HG02642 (cell line): ENCODE measurements around the gene ANKHD1.

Source experiments
- ATAC-seq: cut with Tn5 transposase; IDR thresholded peaks from one replicate; pipeline ENCODE4 v1.9.1; 2021; ENCODE audit warnings: mild to moderate bottlenecking; ENCODE audit not compliant: unreplicated experiment, poor library complexity

ANKHD1 gene

GRCh38 chr5:140588311-140589070 lies 186.9 kb downstream of the ANKHD1 start:
- no peak for ATAC-seq
